ENCODE data around the gene MAN1A2.

DNA sequence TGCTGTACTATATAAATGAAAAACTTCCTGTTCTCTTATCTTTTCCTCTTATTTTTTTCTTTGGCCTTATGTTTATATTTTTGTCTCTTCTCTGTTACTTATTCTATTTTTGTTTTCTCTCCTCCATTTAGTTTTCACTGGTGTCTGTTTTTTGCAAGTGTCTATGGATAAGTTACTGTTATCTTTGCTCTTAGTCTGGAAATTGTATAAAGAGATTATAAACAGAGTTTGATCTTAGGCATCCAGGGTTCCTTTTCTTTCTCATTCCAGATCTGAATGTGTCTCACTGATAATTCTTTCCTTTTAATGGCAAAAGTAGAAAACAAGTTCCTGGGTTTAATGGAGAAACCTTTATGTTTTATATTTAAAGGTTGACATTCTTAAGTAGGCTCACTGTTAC, 34.5 kb downstream of the MAN1A2 start:
- no peak for TF ChIP-seq CTCF (IDR thresholded peaks at IDR 0.05)
- no peak for TF ChIP-seq ZFX (IDR thresholded peaks at IDR 0.05; ENCODE audit: borderline replicate concordance)
